GM19238 (cell line): ENCODE data around the gene DEDD.
A peak's percentile ranks its signal among the peaks of the same experiment; 100 is the strongest.

ENCODE experiments used
- DNase-seq: peaks from one replicate; pipeline ENCODE4 v3.0.0; 2011; ENCODE audit warnings: low spot score; ENCODE audit not compliant: insufficient read length

The DEDD gene

GRCh38 chr1:161073474-161074121, 58.9 kb downstream of the DEDD start:
- no peak for DNase-seq

GRCh38 chr1:161072751-161073449, 59.6 kb downstream of the DEDD start:
- DNase-seq = no peak

GRCh38 chr1:161071886-161072371, 60.5 kb downstream of the DEDD start:
- peak; percentile 69 for DNase-seq
